GM13977 (cell line): ENCODE results near the gene DNAH10.

Source experiments
- DNase-seq: peaks from one replicate; pipeline ENCODE4 v3.0.0; 2012; ENCODE audit warnings: low spot score
- CTCF ChIP-seq: IDR thresholded peaks from 2 replicates; pipeline ENCODE4 v1.5.1; 2012; ENCODE audit warnings: mild to moderate bottlenecking, control low read depth; ENCODE audit not compliant: insufficient read depth; ENCODE audit errors: extremely low read depth, missing control alignments
- in situ Hi-C: fragments of 300-500 bp; cut with MboI; formaldehyde crosslinking; loops from one replicate; pipeline ENCODE4 v1.12.0; 2022; ENCODE audit warnings: low sequenced_read_pairs, low pct_unique_long_range_greater_than_20kb, mixed read lengths, inconsistent platforms; ENCODE audit not compliant: unreplicated experiment

Gene DNAH10

DNA sequence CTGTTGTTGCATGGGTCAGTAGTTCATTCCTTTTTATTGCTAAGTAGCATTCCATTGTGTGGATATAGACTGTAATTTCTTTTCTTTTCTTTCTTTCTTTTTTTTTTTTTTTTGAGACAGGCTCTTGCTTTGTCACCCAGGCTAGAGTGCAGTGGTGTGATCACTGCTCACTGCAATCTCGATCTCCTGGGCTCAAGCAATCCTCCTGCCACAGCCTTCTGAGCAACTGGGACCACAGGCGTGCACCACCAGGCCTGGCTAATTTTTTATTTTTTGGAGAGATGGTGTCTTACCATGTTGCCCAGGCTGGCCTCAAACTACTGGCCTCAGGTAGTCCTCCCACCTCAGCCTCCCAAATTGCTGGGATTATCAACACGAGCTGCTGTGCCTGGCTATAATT, 44.8 kb upstream of the DNAH10 start:
- no peak for DNase-seq
- in situ Hi-C loops = no loop called here
- TF ChIP-seq CTCF = no peak

DNA sequence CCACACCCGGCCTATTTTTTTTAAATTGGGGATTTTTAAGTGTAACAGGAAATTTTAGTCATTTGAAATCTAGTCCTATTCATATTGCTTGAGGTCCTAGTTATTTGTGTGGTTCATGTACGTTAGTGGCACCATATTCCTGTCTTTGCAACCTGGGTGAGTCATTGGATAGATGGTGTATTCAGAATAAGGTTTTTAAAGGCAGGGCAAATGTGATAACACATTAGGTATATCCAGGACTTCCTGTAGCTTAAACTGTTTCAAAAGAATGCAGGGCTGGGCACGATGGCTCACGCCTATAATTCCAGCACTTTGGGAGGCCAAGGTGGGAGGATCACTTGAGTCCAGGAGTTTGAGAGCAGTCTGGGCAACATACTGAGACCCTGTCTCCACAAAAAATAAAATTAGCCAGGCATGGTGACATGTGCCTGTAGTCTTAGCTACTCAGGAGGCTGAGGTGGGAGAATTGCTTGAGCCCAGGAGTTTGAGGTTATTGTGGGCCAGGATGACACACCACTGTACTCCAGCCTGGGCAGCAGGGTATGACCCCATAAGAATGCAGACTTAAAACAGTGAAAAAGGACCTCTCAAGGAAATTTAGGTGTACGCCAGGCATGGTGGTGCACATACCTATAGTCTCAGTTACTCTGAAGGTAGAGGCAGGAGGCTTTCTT, 41.8 kb upstream of the DNAH10 start:
- no peak for DNase-seq
- no peak for TF ChIP-seq CTCF
- in situ Hi-C loops = no loop called here

GRCh38 chr12:123721245-123721644, 40.9 kb upstream of the DNAH10 start:
- DNase-seq = no peak
- in situ Hi-C loops = no loop called here
- no peak for TF ChIP-seq CTCF

DNA sequence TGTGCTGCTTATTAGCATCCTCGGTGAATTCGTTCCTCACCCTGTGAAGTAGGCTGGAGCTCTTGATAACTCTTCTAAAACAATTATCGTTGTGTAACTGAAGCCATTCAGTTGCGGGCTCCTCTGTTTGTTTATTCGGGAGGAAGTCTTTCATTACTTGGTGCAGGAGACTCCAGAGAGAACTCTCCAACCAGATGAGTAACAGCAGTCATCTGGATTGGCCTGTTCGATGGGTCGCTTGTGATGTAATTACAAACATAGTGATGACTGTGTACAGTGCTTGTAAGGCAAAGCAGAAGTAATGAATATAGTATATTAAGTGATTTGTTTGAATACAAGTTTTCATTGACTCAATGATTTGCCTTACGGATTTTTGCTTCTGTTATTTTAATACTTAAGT, 39.1 kb upstream of the DNAH10 start:
- no peak for DNase-seq
- TF ChIP-seq CTCF = no peak
- in situ Hi-C loops = no loop called here

DNA sequence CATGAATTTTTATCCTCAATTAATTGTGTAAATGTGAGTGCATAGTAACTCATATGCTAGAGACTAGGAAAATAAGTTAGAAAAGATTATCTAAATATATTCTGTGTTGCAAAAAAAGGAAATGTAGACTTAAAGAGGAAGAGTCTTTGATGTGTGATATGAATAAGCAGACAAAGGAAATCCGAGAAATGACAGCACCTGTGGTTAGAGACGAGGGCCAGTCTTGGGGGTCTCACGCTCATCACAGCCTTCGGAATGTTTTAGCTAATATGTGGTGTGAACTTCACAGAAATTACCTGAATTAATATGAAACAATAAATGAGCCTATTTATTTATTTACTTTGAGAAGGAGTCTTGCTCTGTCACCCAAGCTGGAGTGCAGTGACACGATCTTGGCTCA, 38.3 kb upstream of the DNAH10 start:
- in situ Hi-C loops = no loop called here
- TF ChIP-seq CTCF = no peak
- peak; percentile 34 for DNase-seq

DNA sequence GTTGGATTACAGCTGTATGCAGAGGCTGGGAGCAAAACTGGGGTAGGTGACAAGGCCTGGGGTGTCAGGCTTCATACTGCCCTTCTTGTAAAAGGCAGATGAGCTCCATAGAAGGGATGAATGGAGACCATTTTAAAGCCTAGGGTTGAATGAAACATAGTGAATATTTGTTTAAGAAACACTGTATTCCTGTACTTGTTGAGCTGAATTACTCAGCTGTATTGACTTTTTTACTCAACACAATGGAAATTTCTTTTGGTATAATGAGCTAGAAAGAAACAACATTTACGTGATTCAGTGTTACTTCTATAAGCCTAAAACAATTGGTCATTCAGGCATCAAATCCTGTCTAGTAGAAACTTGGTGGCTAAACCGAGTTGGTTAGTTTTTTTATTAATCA, 35.9 kb upstream of the DNAH10 start:
- no peak for TF ChIP-seq CTCF
- DNase-seq = no peak
- in situ Hi-C loops = no loop called here
